22Rv1 (cell line): ENCODE data around the gene SLC35E2B.
"Not testable (repeated sequence)": the region's sequence is repeated elsewhere in the genome, so short reads cannot be mapped to it uniquely, and the experiment has no call there.

Experiments
- H3K27ac ChIP-seq: fragments of 450-650 bp; 2 replicates; pipeline ENCODE4 v1.5.1; 2017
- ZFX ChIP-seq: fragments of 450-650 bp; IDR thresholded peaks from 2 replicates; pipeline ENCODE4 v1.6.1; 2017; ENCODE audit warnings: antibody characterized with exemption, borderline replicate concordance
- TF ChIP-seq, protein P1 (sequence below): fragments of 450-650 bp; IDR thresholded peaks from 2 replicates; pipeline ENCODE4 v1.5.1; 2017; ENCODE audit warnings: mild to moderate bottlenecking

SLC35E2B gene

DNA sequence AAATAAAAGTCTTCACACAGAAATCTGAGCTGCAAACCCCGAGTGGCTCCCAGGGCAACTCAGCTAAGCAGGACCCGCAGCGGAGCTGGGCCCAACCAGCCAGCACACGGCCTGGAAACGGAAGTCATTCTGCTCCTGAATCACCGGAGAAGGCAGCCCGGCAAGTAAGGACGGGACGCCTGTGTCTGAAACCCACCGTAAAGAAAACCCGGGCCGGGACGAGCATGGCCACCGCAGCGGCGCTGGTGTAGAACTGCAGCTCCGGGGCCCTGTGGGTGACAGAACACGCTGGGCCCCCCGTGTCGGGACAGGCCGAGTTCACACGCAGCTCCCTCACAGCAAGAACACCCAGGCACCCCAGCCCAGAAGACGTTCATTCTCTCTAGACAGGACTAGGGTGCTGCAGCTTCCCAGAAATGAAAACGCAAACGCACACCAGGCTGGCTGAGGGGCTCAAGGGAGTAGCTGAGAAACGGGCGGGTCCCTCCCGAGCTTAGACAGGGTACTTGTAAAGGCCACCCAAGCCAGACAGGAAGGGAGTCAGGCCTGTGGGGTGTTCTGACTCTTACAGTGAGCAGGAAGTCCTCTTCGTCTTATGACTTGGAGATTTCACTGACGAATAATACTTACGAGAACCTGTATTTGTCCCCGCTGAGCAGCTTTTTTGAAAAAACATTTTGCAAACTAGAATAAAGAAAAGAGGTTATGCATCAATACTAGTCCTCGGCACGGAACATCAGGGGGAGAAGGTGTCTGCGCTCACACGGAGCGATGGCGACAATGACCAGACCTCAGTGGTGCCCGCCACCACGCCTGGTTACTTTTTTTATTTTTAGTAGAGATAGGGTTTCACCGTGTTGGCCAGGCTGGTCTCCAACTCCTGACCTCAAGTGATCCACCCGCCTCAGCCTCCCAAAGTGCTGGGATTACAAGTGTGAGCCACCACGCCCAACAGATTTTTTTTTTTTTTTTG, 22.8 kb downstream of the SLC35E2B start:
- no peak overlapping the region for H3K27ac ChIP-seq
- TF ChIP-seq, protein P1, sequence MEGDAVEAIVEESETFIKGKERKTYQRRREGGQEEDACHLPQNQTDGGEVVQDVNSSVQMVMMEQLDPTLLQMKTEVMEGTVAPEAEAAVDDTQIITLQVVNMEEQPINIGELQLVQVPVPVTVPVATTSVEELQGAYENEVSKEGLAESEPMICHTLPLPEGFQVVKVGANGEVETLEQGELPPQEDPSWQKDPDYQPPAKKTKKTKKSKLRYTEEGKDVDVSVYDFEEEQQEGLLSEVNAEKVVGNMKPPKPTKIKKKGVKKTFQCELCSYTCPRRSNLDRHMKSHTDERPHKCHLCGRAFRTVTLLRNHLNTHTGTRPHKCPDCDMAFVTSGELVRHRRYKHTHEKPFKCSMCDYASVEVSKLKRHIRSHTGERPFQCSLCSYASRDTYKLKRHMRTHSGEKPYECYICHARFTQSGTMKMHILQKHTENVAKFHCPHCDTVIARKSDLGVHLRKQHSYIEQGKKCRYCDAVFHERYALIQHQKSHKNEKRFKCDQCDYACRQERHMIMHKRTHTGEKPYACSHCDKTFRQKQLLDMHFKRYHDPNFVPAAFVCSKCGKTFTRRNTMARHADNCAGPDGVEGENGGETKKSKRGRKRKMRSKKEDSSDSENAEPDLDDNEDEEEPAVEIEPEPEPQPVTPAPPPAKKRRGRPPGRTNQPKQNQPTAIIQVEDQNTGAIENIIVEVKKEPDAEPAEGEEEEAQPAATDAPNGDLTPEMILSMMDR, result no peak

DNA sequence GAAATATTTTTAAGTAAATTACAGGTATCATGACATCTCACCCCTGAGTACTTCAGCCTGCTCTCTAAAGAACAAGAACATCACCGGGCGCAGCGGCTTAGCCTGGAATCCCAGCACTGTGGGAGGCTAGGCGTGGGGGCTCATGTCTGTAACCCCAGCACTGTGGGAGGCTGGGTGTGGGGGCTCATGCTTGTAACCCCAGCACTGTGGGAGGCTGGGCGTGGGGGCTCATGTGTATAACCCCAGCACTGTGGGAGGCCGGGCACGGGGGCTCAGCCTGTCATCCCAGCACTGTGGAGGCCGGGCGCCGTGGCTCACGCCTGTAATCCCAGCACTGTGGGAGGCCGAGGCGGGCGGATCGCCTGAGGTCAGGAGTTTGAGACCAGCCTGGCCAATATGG, 26.1 kb downstream of the SLC35E2B start:
- H3K27ac ChIP-seq, result no peak overlapping the region
- TF ChIP-seq, protein P1, result no peak
- no peak for TF ChIP-seq ZFX

DNA sequence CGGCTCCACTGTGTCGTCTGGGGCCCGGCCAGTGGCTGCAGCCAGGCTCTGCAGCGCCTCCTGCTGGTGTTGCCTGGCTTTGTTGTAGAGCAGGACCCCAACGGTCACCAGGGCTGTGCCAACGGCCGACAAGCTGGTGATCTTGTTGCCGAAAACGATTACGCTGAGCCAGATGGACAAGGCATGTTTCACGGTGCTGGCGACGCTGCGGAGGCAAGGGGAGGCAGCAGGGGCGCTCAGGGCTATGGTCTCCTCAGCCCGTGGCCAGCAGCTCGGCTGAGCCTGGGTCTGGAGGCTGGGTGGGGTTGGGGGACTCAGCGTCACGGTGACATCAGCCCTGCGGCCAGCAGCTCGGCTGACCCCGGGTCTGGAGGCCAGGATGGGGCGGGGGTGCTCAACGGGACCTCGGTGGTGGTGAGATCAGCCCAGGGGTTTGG, 26.8 kb downstream of the SLC35E2B start:
- TF ChIP-seq ZFX, result no peak
- TF ChIP-seq, protein P1, result peak; percentile 85
- H3K27ac ChIP-seq, result no peak overlapping the region

DNA sequence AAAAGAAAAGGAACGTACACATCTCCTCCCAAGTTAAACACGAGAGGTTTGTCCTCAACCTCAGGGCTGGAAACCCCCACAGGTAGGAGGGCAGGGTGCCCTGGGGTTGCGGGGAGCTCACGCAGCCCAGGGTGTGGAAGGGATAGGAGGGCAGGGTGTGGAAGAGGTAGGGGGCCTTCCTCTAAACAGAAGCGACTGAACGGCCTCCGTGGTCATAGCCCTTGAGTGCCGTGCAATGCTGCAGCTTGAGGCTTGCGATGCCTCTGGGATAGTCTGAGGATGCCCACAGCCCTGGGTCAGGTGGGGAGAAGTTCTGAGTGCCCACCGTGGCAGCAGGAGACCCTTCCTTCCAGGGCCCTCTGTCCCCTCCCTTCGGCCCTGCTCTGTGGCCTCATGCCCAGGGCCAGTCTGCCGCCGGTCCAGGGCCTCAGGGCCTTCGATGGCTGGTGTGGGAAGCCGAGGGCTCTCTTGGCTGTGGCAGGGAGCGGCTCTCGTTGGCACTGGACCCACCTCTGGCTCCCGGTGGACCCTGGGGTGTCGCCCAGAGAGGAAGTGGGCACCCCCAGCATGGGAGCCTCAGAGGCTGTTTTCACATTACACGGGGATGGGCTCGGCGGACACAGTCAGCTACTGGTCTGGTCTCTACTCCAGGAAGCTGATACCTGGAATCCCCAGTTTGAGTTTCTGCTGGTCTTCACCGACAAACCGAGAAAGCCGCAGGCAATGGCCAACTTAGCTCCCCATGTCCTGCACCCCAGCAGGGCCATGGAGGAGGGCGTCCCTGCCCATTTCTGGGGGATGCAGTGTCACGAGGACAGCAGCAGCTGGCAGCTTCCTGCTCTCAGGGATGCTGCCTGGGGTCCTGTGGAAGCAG, 27.4 kb downstream of the SLC35E2B start:
- TF ChIP-seq, protein P1, result no peak
- no peak for TF ChIP-seq ZFX

DNA sequence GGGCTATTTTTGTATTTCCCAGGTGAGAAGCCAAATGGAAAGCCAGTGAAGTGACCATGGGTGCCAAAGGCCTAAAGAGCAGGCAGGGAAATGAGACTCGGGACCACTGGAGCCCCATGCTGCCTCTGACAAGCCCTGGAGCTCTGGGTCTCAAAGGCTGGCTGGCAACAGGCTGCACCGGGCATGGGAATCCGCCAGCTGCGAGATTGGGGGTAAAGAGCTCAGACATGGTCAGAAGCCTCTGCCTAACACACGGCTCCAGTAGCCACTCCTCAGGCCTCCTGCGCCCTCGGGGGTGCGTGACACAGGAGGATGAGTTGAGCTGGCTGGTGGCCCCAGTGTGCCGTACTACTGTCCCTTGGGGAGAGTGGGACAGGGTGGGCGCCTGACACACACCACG, 28.3 kb downstream of the SLC35E2B start:
- H3K27ac ChIP-seq, result not testable (repeated sequence)

More for the DNA sequence above, 27.4 kb downstream of the SLC35E2B start:
- no peak overlapping the region for H3K27ac ChIP-seq

DNA sequence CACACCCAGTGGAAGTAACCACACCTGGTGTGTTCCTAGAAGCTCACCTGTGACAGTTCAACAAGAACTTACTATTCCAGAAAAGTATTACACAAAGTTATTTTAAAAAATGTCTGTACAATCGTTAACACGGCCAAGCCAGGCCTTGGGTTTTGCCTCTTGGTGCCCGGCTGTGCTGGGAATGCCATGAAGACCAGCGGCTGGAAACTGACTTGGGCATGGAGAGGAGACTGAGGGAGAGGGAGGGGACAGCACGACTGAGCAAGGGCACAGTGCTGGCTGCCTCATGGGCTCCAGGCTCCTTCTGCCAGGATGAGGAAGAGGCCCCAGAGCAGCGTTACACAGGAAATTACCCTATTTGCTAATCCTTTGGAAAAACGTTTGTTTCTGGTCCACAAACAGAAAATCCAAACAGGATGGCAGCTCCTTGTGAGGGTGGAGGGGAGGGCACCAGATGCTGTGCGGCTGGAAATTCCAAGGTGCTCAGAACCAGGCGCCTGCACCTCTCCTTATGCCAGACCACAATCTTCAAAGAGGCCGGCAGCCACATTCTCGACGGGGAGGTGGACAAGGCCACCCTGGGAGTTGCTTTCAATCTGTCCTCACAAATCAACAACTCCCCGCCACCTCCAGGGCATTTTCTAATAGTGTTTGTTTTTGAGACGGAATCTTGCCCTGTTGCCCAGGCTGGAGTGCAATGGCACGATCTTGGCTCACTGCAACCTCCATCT, 29.6 kb downstream of the SLC35E2B start:
- H3K27ac ChIP-seq, result 0 out of 2 replicates have a peak overlapping the region, but pooled peaks have one; percentile 13

DNA sequence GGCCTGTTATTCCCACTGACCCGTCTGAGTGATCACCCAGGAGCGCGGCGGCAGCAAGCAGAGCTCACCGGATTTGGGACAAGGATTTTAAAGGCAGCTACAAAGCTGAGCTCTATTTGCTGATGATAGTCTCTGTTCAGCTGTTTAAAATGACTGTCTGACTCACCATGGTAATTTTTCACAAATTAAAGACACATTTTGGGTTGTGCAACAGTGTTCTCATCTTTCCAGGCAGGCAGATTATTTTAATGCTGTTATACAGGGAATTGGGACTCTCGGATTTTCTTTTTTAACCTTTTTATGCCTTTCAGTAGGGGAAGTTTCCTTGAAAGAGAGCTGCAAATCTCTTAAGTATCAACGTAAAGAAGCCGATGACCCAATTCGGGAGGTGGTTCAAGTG, 30.2 kb downstream of the SLC35E2B start:
- 0 out of 2 replicates have a peak overlapping the region, but pooled peaks have one; percentile 13 for H3K27ac ChIP-seq

DNA sequence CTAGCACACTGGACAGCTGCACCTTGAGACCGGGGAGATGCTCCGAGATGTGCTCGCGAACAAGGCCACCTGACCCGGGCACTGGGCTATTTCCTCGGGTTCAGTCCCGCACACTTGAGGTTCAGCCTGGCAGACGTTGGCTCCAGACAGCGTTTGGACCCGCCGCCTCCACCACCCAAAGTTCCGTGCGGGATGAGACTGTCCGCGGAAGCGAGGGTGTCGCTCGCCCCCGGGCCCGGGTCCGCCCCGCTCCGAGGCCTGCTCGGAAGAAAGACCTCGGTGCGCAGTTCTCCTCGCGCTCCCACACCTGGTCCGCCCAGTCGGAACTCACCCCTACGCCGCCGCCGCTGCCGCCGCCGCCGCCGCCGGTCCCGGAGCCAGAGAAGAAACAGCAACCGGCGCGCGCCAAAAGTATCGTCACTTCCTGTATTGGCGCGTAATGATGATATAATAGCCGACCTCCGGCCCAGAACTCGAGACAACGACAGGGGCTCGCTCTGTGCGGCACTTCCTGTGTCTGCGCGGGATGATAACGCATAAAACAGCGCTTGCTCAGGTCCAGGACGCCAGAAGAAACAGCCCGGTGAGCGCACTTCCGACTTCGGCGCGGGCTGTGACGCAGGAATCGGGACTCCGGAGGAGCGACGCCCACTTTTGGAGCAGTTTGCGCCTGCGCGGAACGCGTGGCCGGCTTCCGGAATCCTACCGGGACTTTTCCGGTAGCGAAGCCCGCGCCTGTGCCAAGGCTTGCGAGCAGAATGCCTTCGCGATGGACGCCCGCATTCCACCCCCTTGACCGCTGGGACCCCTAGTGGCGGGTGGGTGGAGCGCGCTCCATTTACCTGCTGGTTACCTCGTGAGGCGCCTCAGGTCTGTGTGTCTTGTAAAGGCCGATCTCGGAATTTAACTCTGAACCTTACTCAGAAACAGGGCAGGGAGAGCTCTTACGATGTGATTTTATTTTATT, 33.7 kb downstream of the SLC35E2B start, which contains the start of gene CDK11B:
Gene CDK11B, minus strand, starts transcription at position 422 of the 967 bp plus-strand sequence. CDS start 1,519 bp downstream, outside the sequence.
- peak within 1 kb of the TSS; percentile 98 for H3K27ac ChIP-seq
- TF ChIP-seq, protein P1, result peak; percentile 53

DNA sequence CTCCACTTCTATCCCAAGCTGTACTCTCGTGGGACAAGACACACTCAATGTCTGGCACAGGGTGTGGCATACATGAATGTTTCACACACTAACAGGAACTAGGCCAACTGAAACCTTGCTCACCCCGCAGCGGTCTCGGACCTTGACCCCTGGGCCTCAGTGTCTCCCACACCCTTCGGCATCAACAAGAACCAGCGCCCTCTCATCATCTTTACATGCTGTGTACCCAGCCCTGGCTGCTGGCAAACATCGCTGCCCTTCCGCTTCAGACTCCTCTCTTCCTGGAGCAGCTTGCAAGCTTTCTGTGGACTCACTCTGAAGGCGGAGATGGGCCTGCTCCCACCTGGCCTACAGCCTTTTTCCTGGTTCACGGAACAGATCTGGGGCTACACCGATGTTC, 44.3 kb downstream of the SLC35E2B start:
- not testable (repeated sequence) for H3K27ac ChIP-seq

DNA sequence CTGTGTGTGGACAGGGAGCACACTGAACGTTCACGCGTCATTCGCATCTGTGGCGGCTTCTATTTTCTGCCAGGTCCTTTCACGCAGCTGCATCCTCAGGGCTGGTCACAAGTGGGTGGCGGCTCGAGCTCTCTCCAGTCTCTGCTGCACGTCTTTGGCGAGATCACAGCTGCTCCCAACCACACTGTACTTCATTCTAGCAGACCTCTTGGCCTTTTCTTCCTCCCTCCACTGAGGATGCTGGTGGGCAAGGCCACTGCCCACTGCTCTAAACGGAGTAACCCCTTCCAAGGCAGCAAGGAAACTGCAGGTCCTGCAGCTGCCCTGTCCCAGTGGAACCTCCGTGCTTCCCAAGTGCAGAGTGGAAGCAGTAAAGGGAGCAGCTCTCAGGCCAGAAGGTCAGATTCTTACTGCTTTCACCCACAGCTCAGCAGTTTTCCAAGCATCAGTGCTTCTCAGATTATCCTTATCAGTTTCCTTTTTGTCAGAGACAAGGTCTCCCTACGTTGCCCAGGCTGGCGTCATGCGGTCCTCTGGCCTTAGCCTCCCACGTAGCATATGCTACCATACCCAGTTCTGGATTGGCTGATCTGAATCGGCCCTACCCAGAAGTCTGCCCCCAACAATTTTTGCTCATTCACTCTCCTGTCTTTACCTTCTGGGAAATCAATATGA, 44.9 kb downstream of the SLC35E2B start:
- H3K27ac ChIP-seq, result not testable (repeated sequence)

DNA sequence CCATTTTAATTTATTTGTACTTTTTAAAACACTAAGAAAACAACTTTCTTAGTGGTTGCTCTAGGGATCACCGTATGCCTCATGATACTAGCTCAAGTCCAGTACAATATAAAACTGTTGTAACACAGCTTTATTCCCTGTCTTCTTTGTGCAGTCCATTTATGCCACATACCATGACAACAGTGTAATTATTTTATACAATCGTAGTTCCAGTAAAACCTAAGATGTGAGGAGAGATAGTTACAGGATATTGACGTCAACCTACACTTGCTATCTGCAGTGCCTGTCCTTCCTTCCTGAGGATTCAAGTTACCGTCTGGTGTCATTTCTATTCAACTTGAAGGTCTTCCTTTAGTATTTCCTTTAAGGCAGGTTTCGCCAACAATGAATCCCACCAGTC, 46.3 kb downstream of the SLC35E2B start:
- not testable (repeated sequence) for H3K27ac ChIP-seq
